K562 (cell line): Measurements from ENCODE around the gene FOXE1.

Experiments used
- BRCA1 ChIP-seq, 2 experiments: fragments of 450-650 bp in 1 of 2; sonication (generic) in 1 of 2; formaldehyde crosslinking in 1 of 2; IDR thresholded peaks; 2 replicates each; pipeline versions ENCODE4 v1.5.0 to v1.6.1; 2017 to 2020; ENCODE audit warnings: mild to moderate bottlenecking in 1 of 2, missing genetic modification reagents in 1 of 2
- CHD2 ChIP-seq: IDR thresholded peaks from 2 replicates; pipeline ENCODE4 v1.6.1; 2011; ENCODE audit warnings: low read depth, low read length
- GABPA ChIP-seq: fragments of 200-800 bp; sonication (Bioruptor generic); conservative IDR thresholded peaks from 2 replicates; pipeline ENCODE4 v1.6.1; 2016; ENCODE audit warnings: low read depth, missing genetic modification characterization, missing compliant biosample characterization
- HDAC6 ChIP-seq: IDR thresholded peaks from 2 replicates; pipeline ENCODE4 v1.6.1; 2012; ENCODE audit warnings: low read depth, mild to moderate bottlenecking, control low read depth, inconsistent platforms, low read length, moderate library complexity
- HEY1 ChIP-seq: fragments of 250-450 bp; sonication (Bioruptor Pico); IDR thresholded peaks from 2 replicates; pipeline ENCODE4 v1.5.0; 2020; ENCODE audit warnings: mild to moderate bottlenecking, moderate library complexity, borderline replicate concordance
- JUN ChIP-seq, 2 experiments: sonication (generic) in 1 of 2; formaldehyde crosslinking in 1 of 2; IDR thresholded peaks; 2 replicates each; pipeline versions ENCODE4 v1.6.1 to v1.8.0; 2012 to 2022; ENCODE audit warnings: borderline replicate concordance in 2 of 2, mild to moderate bottlenecking in 2 of 2, improper control_type of control experiment in 1 of 2, low read depth in 1 of 2, low read length in 1 of 2, missing genetic modification reagents in 1 of 2
- POLR2A ChIP-seq: fragments of 450-650 bp; conservative IDR thresholded peaks from 2 replicates; pipeline ENCODE4 v1.6.1; 2016
- TCF7L2 ChIP-seq: fragments of 150-350 bp; IDR thresholded peaks from 2 replicates; pipeline ENCODE4 v1.6.1; 2016; ENCODE audit warnings: low read depth, mild to moderate bottlenecking, low read length, moderate library complexity
- ZBTB8A ChIP-seq: fragments of 450-650 bp; IDR thresholded peaks from 2 replicates; pipeline ENCODE4 v1.6.1; 2018; ENCODE audit warnings: mild to moderate bottlenecking, moderate library complexity; ENCODE audit not compliant: partially characterized antibody
- TF ChIP-seq, protein P1 (sequence below): fragments of 450-650 bp; formaldehyde crosslinking; IDR thresholded peaks from 2 replicates; pipeline ENCODE4 v1.4.0; 2022; ENCODE audit warnings: mild to moderate bottlenecking, moderate library complexity
- TF ChIP-seq, protein P2 (sequence below), 2 experiments: IDR thresholded peaks; 2 replicates each; pipeline ENCODE4 v1.6.1; 2011; ENCODE audit warnings: borderline replicate concordance in 1 of 2, control low read depth in 1 of 2, low read depth in 1 of 2, low read length in 1 of 2, mild to moderate bottlenecking in 1 of 2, mixed read lengths in 1 of 2, moderate library complexity in 1 of 2; ENCODE audit not compliant: insufficient read depth in 1 of 2, insufficient read length in 1 of 2, poor library complexity in 1 of 2, severe bottlenecking in 1 of 2; ENCODE audit errors: extremely low read depth in 1 of 2
- TF ChIP-seq, protein P3 (sequence below): sonication (generic); formaldehyde crosslinking; IDR thresholded peaks from 2 replicates; pipeline ENCODE4 v1.9.0; 2022; ENCODE audit warnings: mild to moderate bottlenecking, missing genetic modification reagents
- TF ChIP-seq, protein P4 (sequence below), 3 experiments: IDR thresholded peaks in 2 of 3; conservative IDR thresholded peaks in 1 of 3; 2 replicates each; pipeline ENCODE4 v1.5.1; 2011 to 2012; ENCODE audit warnings: low read length in 3 of 3, mild to moderate bottlenecking in 3 of 3, control low read depth in 2 of 3, improper control_type of control experiment in 1 of 3, inconsistent platforms in 1 of 3, low read depth in 1 of 3, mixed read lengths in 1 of 3, moderate library complexity in 1 of 3; ENCODE audit not compliant: insufficient read depth in 2 of 3

DNA sequence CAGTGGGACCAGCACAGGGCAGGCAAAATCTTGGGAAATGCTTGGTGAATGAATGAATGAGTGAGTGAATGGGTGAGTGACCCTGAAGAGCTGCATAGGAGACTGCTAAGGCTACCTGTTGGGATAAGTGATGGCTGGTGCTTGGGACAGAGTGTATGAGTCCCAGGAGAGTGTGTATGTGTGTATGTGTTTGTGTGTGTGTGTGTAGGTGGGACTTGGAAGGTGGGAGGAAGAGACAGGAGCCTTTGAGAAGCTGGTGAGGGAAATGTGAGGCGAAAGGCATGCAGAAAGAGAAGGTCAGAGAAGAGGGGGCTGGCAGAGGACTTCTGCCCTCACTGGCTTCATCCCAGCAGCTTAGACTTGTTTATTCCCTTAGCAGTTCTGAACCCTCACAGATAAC lies 33.3 kb upstream of the FOXE1 start:
- TF ChIP-seq HDAC6 (no peak), ZBTB8A (no peak), TCF7L2 (no peak), BRCA1 (IDR thresholded peaks at IDR 0.05) (no peak), BRCA1 (CRISPR knock-in tag; IDR thresholded peaks at IDR 0.05) (no peak), GABPA (tag) (no peak), JUN (IDR thresholded peaks at IDR 0.05; ENCODE audit: borderline replicate concordance, low read depth, low read length) (no peak), JUN (CRISPR knock-in tag; IDR thresholded peaks at IDR 0.05; ENCODE audit: borderline replicate concordance) (no peak), HEY1 (CRISPR knock-in tag) (no peak), POLR2A (no peak), CHD2 (no peak)
- TF ChIP-seq, protein P1, sequence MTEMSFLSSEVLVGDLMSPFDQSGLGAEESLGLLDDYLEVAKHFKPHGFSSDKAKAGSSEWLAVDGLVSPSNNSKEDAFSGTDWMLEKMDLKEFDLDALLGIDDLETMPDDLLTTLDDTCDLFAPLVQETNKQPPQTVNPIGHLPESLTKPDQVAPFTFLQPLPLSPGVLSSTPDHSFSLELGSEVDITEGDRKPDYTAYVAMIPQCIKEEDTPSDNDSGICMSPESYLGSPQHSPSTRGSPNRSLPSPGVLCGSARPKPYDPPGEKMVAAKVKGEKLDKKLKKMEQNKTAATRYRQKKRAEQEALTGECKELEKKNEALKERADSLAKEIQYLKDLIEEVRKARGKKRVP (CRISPR knock-in tag) = no peak
- TF ChIP-seq, protein P2, sequence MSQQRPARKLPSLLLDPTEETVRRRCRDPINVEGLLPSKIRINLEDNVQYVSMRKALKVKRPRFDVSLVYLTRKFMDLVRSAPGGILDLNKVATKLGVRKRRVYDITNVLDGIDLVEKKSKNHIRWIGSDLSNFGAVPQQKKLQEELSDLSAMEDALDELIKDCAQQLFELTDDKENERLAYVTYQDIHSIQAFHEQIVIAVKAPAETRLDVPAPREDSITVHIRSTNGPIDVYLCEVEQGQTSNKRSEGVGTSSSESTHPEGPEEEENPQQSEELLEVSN (IDR thresholded peaks at IDR 0.05; ENCODE audit: borderline replicate concordance in 1 of 2, extremely low read depth in 1 of 2, insufficient read depth in 1 of 2, insufficient read length in 1 of 2, low read depth in 1 of 2, low read length in 1 of 2, poor library complexity in 1 of 2, severe bottlenecking in 1 of 2) = no peak
- TF ChIP-seq, protein P3, sequence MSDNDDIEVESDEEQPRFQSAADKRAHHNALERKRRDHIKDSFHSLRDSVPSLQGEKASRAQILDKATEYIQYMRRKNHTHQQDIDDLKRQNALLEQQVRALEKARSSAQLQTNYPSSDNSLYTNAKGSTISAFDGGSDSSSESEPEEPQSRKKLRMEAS (CRISPR knock-in tag) = no peak
- TF ChIP-seq, protein P4, sequence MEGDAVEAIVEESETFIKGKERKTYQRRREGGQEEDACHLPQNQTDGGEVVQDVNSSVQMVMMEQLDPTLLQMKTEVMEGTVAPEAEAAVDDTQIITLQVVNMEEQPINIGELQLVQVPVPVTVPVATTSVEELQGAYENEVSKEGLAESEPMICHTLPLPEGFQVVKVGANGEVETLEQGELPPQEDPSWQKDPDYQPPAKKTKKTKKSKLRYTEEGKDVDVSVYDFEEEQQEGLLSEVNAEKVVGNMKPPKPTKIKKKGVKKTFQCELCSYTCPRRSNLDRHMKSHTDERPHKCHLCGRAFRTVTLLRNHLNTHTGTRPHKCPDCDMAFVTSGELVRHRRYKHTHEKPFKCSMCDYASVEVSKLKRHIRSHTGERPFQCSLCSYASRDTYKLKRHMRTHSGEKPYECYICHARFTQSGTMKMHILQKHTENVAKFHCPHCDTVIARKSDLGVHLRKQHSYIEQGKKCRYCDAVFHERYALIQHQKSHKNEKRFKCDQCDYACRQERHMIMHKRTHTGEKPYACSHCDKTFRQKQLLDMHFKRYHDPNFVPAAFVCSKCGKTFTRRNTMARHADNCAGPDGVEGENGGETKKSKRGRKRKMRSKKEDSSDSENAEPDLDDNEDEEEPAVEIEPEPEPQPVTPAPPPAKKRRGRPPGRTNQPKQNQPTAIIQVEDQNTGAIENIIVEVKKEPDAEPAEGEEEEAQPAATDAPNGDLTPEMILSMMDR (IDR thresholded peaks at IDR 0.05 in 2 of 3, conservative IDR thresholded peaks at IDR 0.05 in 1 of 3; ENCODE audit: insufficient read depth in 2 of 3, low read depth in 1 of 3, low read length in 3 of 3) = no peak
